HG03103 (cell line): ENCODE measurements around the gene PGAP2.
"Not testable (repeated sequence)": the region's sequence is repeated elsewhere in the genome, so short reads cannot be mapped to it uniquely, and the experiment has no call there.

Experiments used
- ATAC-seq: cut with Tn5 transposase; IDR thresholded peaks from one replicate; pipeline ENCODE4 v1.9.1; 2021; ENCODE audit warnings: low read depth; ENCODE audit not compliant: unreplicated experiment

PGAP2 gene

GRCh38 chr11:3807909-3808860, at the start of gene PGAP2:
TSS of gene PGAP2 (plus strand) at chr11:3808560. CDS start at chr11:3811260, 2,700 bp downstream.
- peak; percentile 67 for ATAC-seq

GRCh38 chr11:3764266-3764665, 44.1 kb upstream of the PGAP2 start:
- ATAC-seq = no peak

GRCh38 chr11:3766836-3767235, 41.5 kb upstream of the PGAP2 start:
- ATAC-seq = not testable (repeated sequence)

GRCh38 chr11:3767536-3767935, 40.8 kb upstream of the PGAP2 start:
- no peak for ATAC-seq

- ATAC-seq = no peak
These were observed 35.2 kb upstream of the PGAP2 start for GRCh38 chr11:3773180-3773579.

GRCh38 chr11:3775736-3776406, 32.5 kb upstream of the PGAP2 start:
- ATAC-seq = no peak

- ATAC-seq = no peak
These were observed 26.9 kb upstream of the PGAP2 start for GRCh38 chr11:3781423-3781822.

GRCh38 chr11:3782963-3783362, 25.4 kb upstream of the PGAP2 start:
- ATAC-seq = no peak

GRCh38 chr11:3783611-3784010, 24.7 kb upstream of the PGAP2 start:
- no peak for ATAC-seq

GRCh38 chr11:3786781-3787428, 21.5 kb upstream of the PGAP2 start:
- ATAC-seq = no peak

- not testable (repeated sequence) for ATAC-seq
These were observed 14.0 kb upstream of the PGAP2 start for GRCh38 chr11:3794387-3794786.

GRCh38 chr11:3795131-3796001, 13.0 kb upstream of the PGAP2 start:
- ATAC-seq = no peak

GRCh38 chr11:3796002-3796311, 12.4 kb upstream of the PGAP2 start:
- ATAC-seq = no peak

- ATAC-seq = no peak
These were observed 12.0 kb upstream of the PGAP2 start for GRCh38 chr11:3796346-3796745.

GRCh38 chr11:3796801-3797328, 11.5 kb upstream of the PGAP2 start:
- ATAC-seq = peak; percentile 28

GRCh38 chr11:3797329-3798090, 10.8 kb upstream of the PGAP2 start, which contains the start of gene NUP98:
TSS of gene NUP98 (minus strand) at chr11:3797554. CDS start at chr11:3782117, 15,437 bp downstream.
- peak; percentile 92 for ATAC-seq

GRCh38 chr11:3799143-3799542, 9.2 kb upstream of the PGAP2 start:
- ATAC-seq = no peak

GRCh38 chr11:3799873-3800272, 8.5 kb upstream of the PGAP2 start:
- ATAC-seq = no peak
